Chondrocyte (in vitro differentiated cells): Measurements from ENCODE around the gene CD1C. TPM values are rescaled to one million over a fixed set of nuclear protein-coding genes. Genes with fewer than 3 reads are reported as not detected.

ENCODE experiments used
- DNase-seq: peaks from one replicate; pipeline ENCODE4 v3.0.0; 2021; ENCODE audit warnings: mixed read lengths, low spot score
- H3K27ac Mint-ChIP-seq: one replicate; pipeline ENCODE4 v1.8.0; 2021; ENCODE audit warnings: mild to moderate bottlenecking, moderate library complexity, mixed read lengths; ENCODE audit not compliant: unreplicated experiment
- H3K27me3 Mint-ChIP-seq: 2 replicates; pipeline ENCODE4 v1.8.0; 2021; ENCODE audit warnings: low read depth, mixed read lengths
- H3K36me3 Mint-ChIP-seq: 2 replicates; pipeline ENCODE4 v1.8.0; 2021; ENCODE audit warnings: low read depth, mixed read lengths
- H3K4me1 Mint-ChIP-seq: 2 replicates; pipeline ENCODE4 v1.8.0; 2021; ENCODE audit warnings: low read depth, mild to moderate bottlenecking, mixed read lengths
- H3K4me3 Mint-ChIP-seq: one replicate; pipeline ENCODE4 v1.8.0; 2021; ENCODE audit warnings: mild to moderate bottlenecking, moderate library complexity, mixed read lengths; ENCODE audit not compliant: unreplicated experiment
- H3K9me3 Mint-ChIP-seq: 2 replicates; pipeline ENCODE4 v1.8.0; 2021; ENCODE audit warnings: low read depth, mixed read lengths
- CTCF ChIP-seq: fragments of 200-600 bp; sonication (generic); IDR thresholded peaks from 2 replicates; pipeline ENCODE4 v1.5.0; 2021; ENCODE audit warnings: antibody characterized with exemption, mild to moderate bottlenecking, moderate library complexity
- total RNA-seq: library from RNA; stranded (reverse); gene quantifications from 3 replicates; pipeline ENCODE4 v1.2.1, GENCODE V29; 2021

Gene CD1C
- total RNA-seq, 1 donor from 2014 or later, result not detected

GRCh38 chr1:158324395-158324794, 34.7 kb downstream of the CD1C start:
- DNase-seq, result no peak
- H3K27me3 Mint-ChIP-seq, result no peaks in the 10 kb centered on the region
- no peak overlapping the region for H3K4me3 Mint-ChIP-seq
- H3K36me3 Mint-ChIP-seq, result no peaks in the 10 kb centered on the region
- TF ChIP-seq CTCF, result no peak
- H3K27ac Mint-ChIP-seq, result no peak overlapping the region
- peaks cover 9% of the 10 kb centered on the region for H3K9me3 Mint-ChIP-seq
- no peaks in the 10 kb centered on the region for H3K4me1 Mint-ChIP-seq

GRCh38 chr1:158327481-158327880, 37.8 kb downstream of the CD1C start:
- Mint-ChIP-seq H3K4me3 (no peak overlapping the region), H3K27ac (no peak overlapping the region), H3K27me3 (no peaks in the 10 kb centered on the region), H3K4me1 (no peaks in the 10 kb centered on the region), H3K9me3 (peaks cover 6% of the 10 kb centered on the region), H3K36me3 (no peaks in the 10 kb centered on the region)
- TF ChIP-seq CTCF, result no peak
- DNase-seq, result no peak

- no peak overlapping the region for H3K27ac Mint-ChIP-seq
- no peaks in the 10 kb centered on the region for H3K4me1 Mint-ChIP-seq
- DNase-seq, result no peak
- TF ChIP-seq CTCF, result no peak
- no peaks in the 10 kb centered on the region for H3K9me3 Mint-ChIP-seq
- no peaks in the 10 kb centered on the region for H3K36me3 Mint-ChIP-seq
- no peak overlapping the region for H3K4me3 Mint-ChIP-seq
- no peaks in the 10 kb centered on the region for H3K27me3 Mint-ChIP-seq
Measured at GRCh38 chr1:158328426-158328825, 38.7 kb downstream of the CD1C start.

GRCh38 chr1:158329300-158329699, 39.6 kb downstream of the CD1C start:
- no peak for DNase-seq
- TF ChIP-seq CTCF, result no peak
- Mint-ChIP-seq H3K36me3 (no peaks in the 10 kb centered on the region), H3K4me1 (no peaks in the 10 kb centered on the region), H3K4me3 (no peak overlapping the region), H3K27ac (no peak overlapping the region), H3K9me3 (no peaks in the 10 kb centered on the region), H3K27me3 (no peaks in the 10 kb centered on the region)

GRCh38 chr1:158329733-158330132, 40.0 kb downstream of the CD1C start:
- no peaks in the 10 kb centered on the region for H3K9me3 Mint-ChIP-seq
- no peaks in the 10 kb centered on the region for H3K36me3 Mint-ChIP-seq
- DNase-seq, result no peak
- peak; percentile 14 for TF ChIP-seq CTCF
- no peak overlapping the region for H3K27ac Mint-ChIP-seq
- no peaks in the 10 kb centered on the region for H3K4me1 Mint-ChIP-seq
- H3K27me3 Mint-ChIP-seq, result no peaks in the 10 kb centered on the region
- no peak overlapping the region for H3K4me3 Mint-ChIP-seq
